OCI-LY1 (cell line): ENCODE measurements around the gene ZC3H15.

Source experiments
- H2AFZ ChIP-seq: fragments of 200-600 bp; sonication (generic), shearing (Covaris generic); 2 replicates; pipeline ENCODE4 v1.6.0; 2014; ENCODE audit warnings: antibody characterized with exemption, mild to moderate bottlenecking, low read length
- H3F3A ChIP-seq: fragments of 200-600 bp; sonication (generic), shearing (Covaris generic); 2 replicates; pipeline ENCODE4 v1.6.0; 2014; ENCODE audit warnings: mild to moderate bottlenecking, antibody characterized with exemption, low read length, moderate library complexity; ENCODE audit not compliant: insufficient read depth
- H3K27ac ChIP-seq: fragments of 200-600 bp; sonication (generic); 2 replicates; pipeline ENCODE4 v1.5.1; 2014; ENCODE audit warnings: low read length, mixed run types, mild to moderate bottlenecking, low read depth; ENCODE audit not compliant: poor library complexity, severe bottlenecking
- H3K27me3 ChIP-seq: fragments of 200-600 bp; sonication (generic); 2 replicates; pipeline ENCODE4 v1.6.0; 2014; ENCODE audit warnings: antibody characterized with exemption, mild to moderate bottlenecking, low read length, moderate library complexity; ENCODE audit not compliant: insufficient read depth
- H3K36me3 ChIP-seq: fragments of 200-600 bp; sonication (generic); 2 replicates; pipeline ENCODE4 v1.6.1; 2014; ENCODE audit warnings: mild to moderate bottlenecking, antibody characterized with exemption, low read length, moderate library complexity, mixed read lengths; ENCODE audit not compliant: insufficient read depth
- H3K4me1 ChIP-seq: fragments of 200-600 bp; sonication (generic); 2 replicates; pipeline ENCODE4 v1.5.1; 2014; ENCODE audit warnings: mild to moderate bottlenecking, low read length, moderate library complexity; ENCODE audit not compliant: insufficient read depth, severe bottlenecking
- H3K4me2 ChIP-seq: fragments of 200-600 bp; sonication (generic), shearing (Covaris generic); 2 replicates; pipeline ENCODE4 v1.6.1; 2014; ENCODE audit warnings: low read length
- H3K4me3 ChIP-seq: fragments of 200-600 bp; sonication (generic); 2 replicates; pipeline ENCODE4 v1.5.1; 2014; ENCODE audit warnings: low read length, low read depth, mild to moderate bottlenecking, mixed read lengths; ENCODE audit not compliant: poor library complexity, severe bottlenecking
- H3K79me2 ChIP-seq: fragments of 200-600 bp; shearing (Covaris generic); 2 replicates; pipeline ENCODE4 v1.6.1; 2016; ENCODE audit warnings: mixed run types, low read length, mixed read lengths; ENCODE audit not compliant: insufficient read depth
- H3K9ac ChIP-seq: fragments of 200-600 bp; sonication (generic), shearing (Covaris generic); 2 replicates; pipeline ENCODE4 v1.6.1; 2014; ENCODE audit warnings: mild to moderate bottlenecking, low read length, mixed read lengths
- H3K9me2 ChIP-seq: fragments of 200-600 bp; sonication (generic), shearing (Covaris generic); 2 replicates; pipeline ENCODE4 v1.6.1; 2014; ENCODE audit warnings: low read depth, mild to moderate bottlenecking, low read length, mixed read lengths
- H3K9me3 ChIP-seq: fragments of 200-600 bp; shearing (Covaris generic); 2 replicates; pipeline ENCODE4 v1.6.1; 2014; ENCODE audit warnings: low read length, mixed read lengths
- H4K20me1 ChIP-seq: fragments of 200-600 bp; sonication (generic), shearing (Covaris generic); 2 replicates; pipeline ENCODE4 v1.6.0; 2016; ENCODE audit warnings: mild to moderate bottlenecking, low read length; ENCODE audit not compliant: insufficient read depth
- EZH2 ChIP-seq: fragments of 200-600 bp; sonication (generic), shearing (Covaris generic); IDR thresholded peaks from 2 replicates; pipeline ENCODE4 v1.8.0; 2017; ENCODE audit warnings: borderline replicate concordance, mixed run types, mild to moderate bottlenecking, antibody characterized with exemption, low read length, moderate library complexity, mixed read lengths
- TF ChIP-seq, protein P1 (sequence below): fragments of 200-600 bp; sonication (generic), shearing (Covaris generic); IDR thresholded peaks from 2 replicates; pipeline ENCODE4 v1.5.1; 2017; ENCODE audit warnings: mild to moderate bottlenecking, antibody characterized with exemption, low read length, moderate library complexity, mixed read lengths

Gene ZC3H15

DNA sequence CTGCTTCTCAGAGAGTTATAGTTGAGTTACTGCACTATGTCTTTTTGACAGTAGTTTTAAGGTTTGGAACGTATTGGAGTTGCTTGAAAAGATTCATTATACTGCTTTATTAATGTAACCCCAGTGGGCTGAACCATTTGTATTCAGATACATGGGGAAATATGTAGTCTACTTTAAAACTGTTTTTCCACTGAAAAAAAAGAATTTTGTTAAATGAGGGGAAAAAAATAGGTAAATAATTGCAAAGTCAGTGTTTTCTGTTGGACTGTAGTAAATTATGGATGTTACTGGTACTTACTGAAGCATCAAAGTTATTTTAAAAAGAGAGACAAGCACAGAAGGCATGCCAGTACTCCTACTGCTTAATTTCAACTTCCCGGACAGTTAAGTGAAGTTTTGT lies 36.4 kb downstream of the ZC3H15 start:
- Histone ChIP-seq H3K36me3 (peaks cover 19% of the 10 kb centered on the region), H3K4me1 (no peaks in the 10 kb centered on the region), H3K27me3 (no peaks in the 10 kb centered on the region), H3F3A (no peaks in the 10 kb centered on the region), H2AFZ (no peak overlapping the region), H3K9ac (no peak overlapping the region), H3K4me3 (no peak overlapping the region), H3K9me2 (no peaks in the 10 kb centered on the region), H3K79me2 (no peaks in the 10 kb centered on the region), H3K4me2 (no peak overlapping the region), H4K20me1 (no peaks in the 10 kb centered on the region), H3K27ac (no peak overlapping the region), H3K9me3 (no peaks in the 10 kb centered on the region)
- TF ChIP-seq, protein P1, sequence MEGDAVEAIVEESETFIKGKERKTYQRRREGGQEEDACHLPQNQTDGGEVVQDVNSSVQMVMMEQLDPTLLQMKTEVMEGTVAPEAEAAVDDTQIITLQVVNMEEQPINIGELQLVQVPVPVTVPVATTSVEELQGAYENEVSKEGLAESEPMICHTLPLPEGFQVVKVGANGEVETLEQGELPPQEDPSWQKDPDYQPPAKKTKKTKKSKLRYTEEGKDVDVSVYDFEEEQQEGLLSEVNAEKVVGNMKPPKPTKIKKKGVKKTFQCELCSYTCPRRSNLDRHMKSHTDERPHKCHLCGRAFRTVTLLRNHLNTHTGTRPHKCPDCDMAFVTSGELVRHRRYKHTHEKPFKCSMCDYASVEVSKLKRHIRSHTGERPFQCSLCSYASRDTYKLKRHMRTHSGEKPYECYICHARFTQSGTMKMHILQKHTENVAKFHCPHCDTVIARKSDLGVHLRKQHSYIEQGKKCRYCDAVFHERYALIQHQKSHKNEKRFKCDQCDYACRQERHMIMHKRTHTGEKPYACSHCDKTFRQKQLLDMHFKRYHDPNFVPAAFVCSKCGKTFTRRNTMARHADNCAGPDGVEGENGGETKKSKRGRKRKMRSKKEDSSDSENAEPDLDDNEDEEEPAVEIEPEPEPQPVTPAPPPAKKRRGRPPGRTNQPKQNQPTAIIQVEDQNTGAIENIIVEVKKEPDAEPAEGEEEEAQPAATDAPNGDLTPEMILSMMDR, result no peak

DNA sequence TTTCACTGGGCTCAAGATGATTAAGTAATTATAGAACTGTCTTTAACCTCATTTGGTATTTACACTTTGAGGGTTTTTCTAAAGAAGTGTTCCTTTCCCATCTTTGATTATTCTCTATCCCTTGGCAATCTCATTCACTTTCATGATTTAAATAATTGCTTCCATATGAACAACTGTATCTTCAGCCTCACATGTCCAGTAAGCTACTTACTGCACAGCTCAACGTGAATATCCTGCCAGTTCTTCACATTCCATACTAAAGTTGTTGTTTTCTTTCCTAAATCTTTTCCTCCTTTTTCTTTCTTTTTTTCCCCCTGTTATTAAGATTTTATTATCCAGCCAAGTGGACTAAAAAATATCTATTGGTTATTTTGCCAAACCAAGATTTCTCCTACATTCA lies 37.7 kb downstream of the ZC3H15 start:
- H3K9me3 ChIP-seq, result 0 out of 2 replicates have a peak, but pooled peaks cover 3% of the 10 kb centered on the region
- TF ChIP-seq, protein P1, result no peak
- no peak for TF ChIP-seq EZH2
- H3K4me1 ChIP-seq, result no peaks in the 10 kb centered on the region
- H3K27me3 ChIP-seq, result no peaks in the 10 kb centered on the region
- no peak overlapping the region for H3K4me3 ChIP-seq
- no peaks in the 10 kb centered on the region for H3K79me2 ChIP-seq
- H3F3A ChIP-seq, result no peaks in the 10 kb centered on the region
- H4K20me1 ChIP-seq, result no peaks in the 10 kb centered on the region
- H3K27ac ChIP-seq, result no peak overlapping the region
- H3K36me3 ChIP-seq, result peaks cover 12% of the 10 kb centered on the region
- H3K4me2 ChIP-seq, result no peak overlapping the region
- no peak overlapping the region for H2AFZ ChIP-seq
- H3K9ac ChIP-seq, result no peak overlapping the region
- no peaks in the 10 kb centered on the region for H3K9me2 ChIP-seq

- no peak for TF ChIP-seq EZH2
- TF ChIP-seq, protein P1, result no peak
- H4K20me1 ChIP-seq, result no peaks in the 10 kb centered on the region
- no peak overlapping the region for H2AFZ ChIP-seq
- H3K4me1 ChIP-seq, result no peaks in the 10 kb centered on the region
- H3K9me3 ChIP-seq, result 0 out of 2 replicates have a peak, but pooled peaks cover 3% of the 10 kb centered on the region
- H3K79me2 ChIP-seq, result no peaks in the 10 kb centered on the region
- H3K4me3 ChIP-seq, result no peak overlapping the region
- H3K36me3 ChIP-seq, result peaks cover under 1% of the 10 kb centered on the region; the same call in 1 of the 2 replicates
- H3K27me3 ChIP-seq, result no peaks in the 10 kb centered on the region
- H3F3A ChIP-seq, result no peaks in the 10 kb centered on the region
- no peaks in the 10 kb centered on the region for H3K9me2 ChIP-seq
- H3K27ac ChIP-seq, result no peak overlapping the region
- H3K4me2 ChIP-seq, result no peak overlapping the region
- no peak overlapping the region for H3K9ac ChIP-seq
Measured at GRCh38 chr2:186526281-186526680, 40.2 kb downstream of the ZC3H15 start.
